SK-N-SH (cell line): ENCODE measurements around the gene RELT. TPM values are rescaled to one million over a fixed set of nuclear protein-coding genes. Genes with fewer than 3 reads are reported as not detected.

Experiments used
- CTCF ChIA-PET: fragments of 300-600, 350-600 bp; formaldehyde crosslinking; extraction: SDS; loops from one replicate; lab custom pipeline; 2021; lab: Yijun Ruan, JAX
- POLR2A ChIA-PET: fragments of 350-600 bp; sonication (Branson Sonifier 250); formaldehyde crosslinking; extraction: SDS; loops from one replicate; lab custom pipeline; 2020; ENCODE audit warnings: antibody characterized with exemption, inconsistent platforms; lab: Yijun Ruan, JAX
- DNase-seq: peaks from one replicate; pipeline ENCODE4 v3.0.0; 2012
- H2AFZ ChIP-seq: fragments of 200-600 bp; sonication (generic); 2 replicates; pipeline ENCODE4 v1.8.1; 2016; ENCODE audit warnings: antibody characterized with exemption, mild to moderate bottlenecking, low read depth
- H3F3A ChIP-seq: fragments of 200-600 bp; sonication (generic); replicated peaks from 2 replicates; pipeline ENCODE3; 2016; ENCODE audit warnings: antibody characterized with exemption, mild to moderate bottlenecking; ENCODE audit not compliant: insufficient read depth
- H3K27ac ChIP-seq, 2 experiments: fragments of 200-500 bp in 1 of 2; fragments of 200-600 bp in 1 of 2; sonication (Bioruptor generic) in 1 of 2; sonication (generic), shearing (Covaris generic) in 1 of 2; 2 replicates each; pipeline versions ENCODE4 v1.5.1 to v1.6.1; 2014 to 2016; ENCODE audit warnings: low read depth in 2 of 2, inconsistent platforms in 1 of 2, low read length in 1 of 2, mild to moderate bottlenecking in 1 of 2, mixed read lengths in 1 of 2
- H3K27me3 ChIP-seq: fragments of 200-600 bp; sonication (generic), shearing (Covaris generic); 2 replicates; pipeline ENCODE4 v1.6.1; 2016; ENCODE audit warnings: mixed run types; ENCODE audit not compliant: insufficient read depth
- H3K36me3 ChIP-seq, 2 experiments: fragments of 200-500 bp in 1 of 2; fragments of 200-600 bp in 1 of 2; sonication (Bioruptor generic) in 1 of 2; sonication (generic) in 1 of 2; replicated peaks in 1 of 2; 2 replicates each; pipeline versions ENCODE3 to v1.5.1; 2014 to 2016; ENCODE audit warnings: low read length in 1 of 2, mild to moderate bottlenecking in 1 of 2; ENCODE audit not compliant: insufficient read depth in 2 of 2, control insufficient read depth in 1 of 2
- H3K4me1 ChIP-seq, 2 experiments: fragments of 200-500 bp in 1 of 2; fragments of 200-600 bp in 1 of 2; sonication (Bioruptor generic) in 1 of 2; sonication (generic), shearing (Covaris generic) in 1 of 2; 2 replicates each; pipeline versions ENCODE4 v1.5.1 to v1.6.1; 2014 to 2016; ENCODE audit warnings: low read depth in 1 of 2, low read length in 1 of 2, mixed run types in 1 of 2; ENCODE audit not compliant: insufficient read depth in 2 of 2, control insufficient read depth in 1 of 2
- H3K4me2 ChIP-seq: fragments of 200-600 bp; sonication (generic), shearing (Covaris generic); 2 replicates; pipeline ENCODE4 v1.6.1; 2017; ENCODE audit warnings: mixed run types
- H3K4me3 ChIP-seq, 2 experiments: fragments of 200-500 bp in 1 of 2; fragments of 200-600 bp in 1 of 2; sonication (Bioruptor generic) in 1 of 2; sonication (generic), shearing (Covaris generic) in 1 of 2; 2 replicates each; pipeline versions ENCODE4 v1.5.1 to v1.8.1; 2014 to 2016; ENCODE audit warnings: low read depth in 2 of 2, inconsistent platforms in 1 of 2, low read length in 1 of 2, mild to moderate bottlenecking in 1 of 2, mixed read lengths in 1 of 2, moderate library complexity in 1 of 2
- H3K79me2 ChIP-seq: fragments of 200-600 bp; sonication (generic); 2 replicates; pipeline ENCODE4 v1.8.1; 2017; ENCODE audit warnings: mild to moderate bottlenecking; ENCODE audit not compliant: insufficient read depth
- H3K9ac ChIP-seq: fragments of 200-600 bp; sonication (generic); 2 replicates; pipeline ENCODE4 v1.6.1; 2017; ENCODE audit warnings: mixed run types
- H3K9me2 ChIP-seq: fragments of 200-600 bp; sonication (generic); 2 replicates; pipeline ENCODE4 v1.6.1; 2017; ENCODE audit warnings: mixed run types
- H3K9me3 ChIP-seq: fragments of 200-600 bp; sonication (generic); 2 replicates; pipeline ENCODE4 v1.6.1; 2017; ENCODE audit warnings: mixed run types, mild to moderate bottlenecking, moderate library complexity
- H4K20me1 ChIP-seq: fragments of 200-600 bp; sonication (generic); 2 replicates; pipeline ENCODE4 v1.6.1; 2017; ENCODE audit warnings: mild to moderate bottlenecking, mixed run types; ENCODE audit not compliant: insufficient read depth
- ELF1 ChIP-seq: IDR thresholded peaks from 2 replicates; pipeline ENCODE4 v1.4.0; 2012
- EZH2phosphoT487 ChIP-seq: fragments of 200-600 bp; sonication (generic); IDR thresholded peaks from 2 replicates; pipeline ENCODE4 v1.6.1; 2017; ENCODE audit warnings: low read depth, mixed run types, mild to moderate bottlenecking, antibody characterized with exemption, moderate library complexity, borderline replicate concordance
- IRF3 ChIP-seq: fragments of 150-350 bp; IDR thresholded peaks from 2 replicates; pipeline ENCODE4 v1.6.1; 2016; ENCODE audit warnings: mild to moderate bottlenecking, low read depth, low read length
- JUND ChIP-seq: IDR thresholded peaks from 2 replicates; pipeline ENCODE4 v1.4.0; 2012
- NFIC ChIP-seq: IDR thresholded peaks from 2 replicates; pipeline ENCODE4 v1.4.0; 2012; ENCODE audit warnings: borderline replicate concordance
- PBX3 ChIP-seq: IDR thresholded peaks from 2 replicates; pipeline ENCODE4; 2012
- RAD21 ChIP-seq: IDR thresholded peaks from 2 replicates; pipeline ENCODE4 v1.6.1; 2012; ENCODE audit warnings: mild to moderate bottlenecking, low read length
- RFX5 ChIP-seq: IDR thresholded peaks from 2 replicates; pipeline ENCODE4 v1.6.1; 2012; ENCODE audit warnings: mild to moderate bottlenecking, improper control_type of control experiment, low read length
- RXRA ChIP-seq: IDR thresholded peaks from 2 replicates; pipeline ENCODE4 v1.4.0; 2012; ENCODE audit warnings: low read depth, mild to moderate bottlenecking, borderline replicate concordance
- SIN3A ChIP-seq: IDR thresholded peaks from 2 replicates; pipeline ENCODE4 v1.6.1; 2012; ENCODE audit warnings: low read depth, mild to moderate bottlenecking, low read length, moderate library complexity, borderline replicate concordance
- SMC3 ChIP-seq: IDR thresholded peaks from 2 replicates; pipeline ENCODE4 v1.6.1; 2012; ENCODE audit warnings: low read depth, low read length, improper control_type of control experiment
- TEAD4 ChIP-seq: IDR thresholded peaks from 2 replicates; pipeline ENCODE4 v1.4.0; 2012; ENCODE audit warnings: mild to moderate bottlenecking, borderline replicate concordance; ENCODE audit not compliant: insufficient read depth
- USF1 ChIP-seq: IDR thresholded peaks from 2 replicates; pipeline ENCODE4 v1.4.0; 2012; ENCODE audit warnings: low read depth, borderline replicate concordance
- WGBS: methylation state at CpG from one replicate; pipeline ENCODE4 v1.1.6; 2017; ENCODE audit warnings: low lambda C conversion rate; 5-methylcytosine and 5-hydroxymethylcytosine counted together
- polyA plus RNA-seq, 3 experiments: library from polyadenylated mRNA; depleted of rRNA; stranded (reverse); fragments of >200 nt; gene quantifications; 2 replicates each; pipeline ENCODE4 v1.2.3, GENCODE V29; 2012

Gene RELT
- polyA plus RNA-seq, 1 of the 3 experiments (the other 2 are of a cell fraction), result 4.3 TPM

- H2AFZ ChIP-seq, result no peak overlapping the region
- no peak overlapping the region for H3K4me2 ChIP-seq
- peaks cover 26 to 69% of the 10 kb centered on the region in 2 experiments for H3K36me3 ChIP-seq
- peaks cover 19% of the 10 kb centered on the region; the same call in 1 of the 2 replicates for H4K20me1 ChIP-seq
- H3K4me3 ChIP-seq, result no peak overlapping the region
- no peak for TF ChIP-seq USF1
- TF ChIP-seq RXRA, result no peak
- TF ChIP-seq SIN3A, result no peak
- H3K9ac ChIP-seq, result no peak overlapping the region
- no peak for DNase-seq
- ChIA-PET POLR2A (no interaction called here), CTCF (interaction anchor here (0.8 to 13.9 kb wide), 8 partner anchors 12 to 673 kb away, joined by 3 to 313 read pairs (median 6); partner anchors contain the start of gene RELT)
- no peaks in the 10 kb centered on the region for H3K4me1 ChIP-seq
- WGBS, result 96% methylated on average over 13 of the region's 22 CpGs
- H3K79me2 ChIP-seq, result peaks cover 9% of the 10 kb centered on the region; the same call in 1 of the 2 replicates
- H3K27me3 ChIP-seq, result no peaks in the 10 kb centered on the region
- H3F3A ChIP-seq, result no peaks in the 10 kb centered on the region
- no peaks in the 10 kb centered on the region for H3K9me3 ChIP-seq
- no peaks in the 10 kb centered on the region for H3K9me2 ChIP-seq
- no peak overlapping the region for H3K27ac ChIP-seq
These were observed 19.0 kb upstream of the RELT start for GRCh38 chr11:73356979-73357860.

GRCh38 chr11:73358071-73358470 lies 18.1 kb upstream of the RELT start:
- Histone ChIP-seq H3K27ac (no peak overlapping the region), H3K9ac (no peak overlapping the region), H3K9me2 (no peaks in the 10 kb centered on the region), H3K4me1 (no peaks in the 10 kb centered on the region), H3K9me3 (no peaks in the 10 kb centered on the region), H3K4me2 (no peak overlapping the region), H4K20me1 (peaks cover 12% of the 10 kb centered on the region; the same call in 1 of the 2 replicates), H3K36me3 (peaks cover 27 to 74% of the 10 kb centered on the region in 2 experiments), H2AFZ (no peak overlapping the region), H3K79me2 (peaks cover under 1% of the 10 kb centered on the region; the same call in 1 of the 2 replicates), H3K27me3 (no peaks in the 10 kb centered on the region), H3K4me3 (no peak overlapping the region), H3F3A (no peaks in the 10 kb centered on the region)
- POLR2A ChIA-PET, result no interaction called here
- WGBS, result 96% methylated on average over 5 of the region's 5 CpGs
- CTCF ChIA-PET, result interaction anchor here (0.8 to 22.4 kb wide), 8 partner anchors 3 to 674 kb away, joined by 3 to 313 read pairs (median 9); partner anchors contain the start of gene RELT
- no peak for TF ChIP-seq RAD21
- no peak for TF ChIP-seq ELF1
- no peak for TF ChIP-seq JUND
- TF ChIP-seq NFIC, result no peak
- DNase-seq, result no peak

- Histone ChIP-seq H3K9me3 (no peaks in the 10 kb centered on the region), H3K27me3 (no peaks in the 10 kb centered on the region), H4K20me1 (peaks cover 6% of the 10 kb centered on the region; the same call in 1 of the 2 replicates), H2AFZ (no peak overlapping the region), H3K36me3 (peaks cover 32 to 78% of the 10 kb centered on the region in 2 experiments), H3K9me2 (no peaks in the 10 kb centered on the region), H3K27ac (no peak overlapping the region; a peak in 1 of 4 replicates), H3K4me3 (no peak overlapping the region), H3K4me1 (no peaks in the 10 kb centered on the region; a peak in 1 of 4 replicates), H3K9ac (no peak overlapping the region), H3K79me2 (no peaks in the 10 kb centered on the region), H3F3A (no peaks in the 10 kb centered on the region), H3K4me2 (no peak overlapping the region)
- ChIA-PET POLR2A (no interaction called here), CTCF (interaction anchor here (1.0 to 22.4 kb wide), 10 partner anchors 5 to 302 kb away, joined by 3 to 313 read pairs (median 8); partner anchors contain the start of genes ARHGEF17 and RELT)
- 71% methylated on average over 5 of the region's 11 CpGs for WGBS
- no peak for DNase-seq
- TF ChIP-seq EZH2phosphoT487 (no peak), USF1 (no peak), ELF1 (no peak), PBX3 (no peak), RFX5 (no peak), SMC3 (no peak), TEAD4 (no peak), JUND (no peak), IRF3 (no peak)
These were observed 16.9 kb upstream of the RELT start for GRCh38 chr11:73359341-73359740.
